Spinal cord (tissue), 10 donors: ENCODE data around the gene AKIRIN1. TPM values are rescaled to one million over a fixed set of nuclear protein-coding genes. Genes with fewer than 3 reads are reported as not detected.
A peak's percentile ranks its signal among the peaks of the same experiment; 100 is the strongest.
"Not testable (repeated sequence)": the region's sequence is repeated elsewhere in the genome, so short reads cannot be mapped to it uniquely, and the experiment has no call there.

Experiments used
- DNase-seq, 6 donors: peaks; one replicate each; pipeline versions ENCODE4 v3.0.0 to v3.0.0-alpha.2; 2013 to 2015; ENCODE audit warnings: low spot score in 6 of 6, low read depth in 4 of 6
- H3K27ac ChIP-seq: one replicate; pipeline ENCODE4 v1.5.1; 2013; ENCODE audit warnings: low read depth, low read length, control low read depth
- H3K27me3 ChIP-seq: one replicate; pipeline ENCODE4 v1.6.1; 2013; ENCODE audit warnings: low read length; ENCODE audit not compliant: control insufficient read depth, insufficient read depth
- H3K36me3 ChIP-seq: one replicate; pipeline ENCODE4 v1.6.1; 2013; ENCODE audit warnings: low read length; ENCODE audit not compliant: control insufficient read depth, insufficient read depth
- H3K4me1 ChIP-seq: one replicate; pipeline ENCODE4 v1.6.1; 2013; ENCODE audit warnings: low read length; ENCODE audit not compliant: control insufficient read depth, insufficient read depth
- H3K4me3 ChIP-seq: one replicate; pipeline ENCODE4 v1.5.1; 2013; ENCODE audit warnings: low read depth, low read length, control low read depth
- H3K9me3 ChIP-seq: one replicate; pipeline ENCODE4 v1.6.1; 2013; ENCODE audit warnings: low read length; ENCODE audit not compliant: control insufficient read depth, insufficient read depth
- WGBS: methylation state at CpG from one replicate; pipeline ENCODE4 v1.1.5; 2013; ENCODE audit warnings: missing lambda C conversion rate; ENCODE audit not compliant: insufficient coverage; 5-methylcytosine and 5-hydroxymethylcytosine counted together
- polyA plus RNA-seq, 2 donors: library from polyadenylated mRNA; unstranded; fragments of 120-200 nt; gene quantifications; one replicate each; pipeline ENCODE4 v1.2.1, GENCODE V29; 2013; ENCODE audit not compliant: insufficient read length in 2 of 2
- total RNA-seq, 2 donors: library from RNA; depleted of rRNA in 1 of 2; stranded (reverse); fragments of 120-200 nt in 1 of 2; fragments of >200 nt in 1 of 2; gene quantifications; one replicate each; pipeline versions ENCODE4 v1.2.3 to v1.2.4, GENCODE V29; 2013 to 2014
- donor health status: healthy.

AKIRIN1 gene
- total and polyA plus RNA-seq, 4 donors = 48.5 to 108 (median 79.6) TPM

DNA sequence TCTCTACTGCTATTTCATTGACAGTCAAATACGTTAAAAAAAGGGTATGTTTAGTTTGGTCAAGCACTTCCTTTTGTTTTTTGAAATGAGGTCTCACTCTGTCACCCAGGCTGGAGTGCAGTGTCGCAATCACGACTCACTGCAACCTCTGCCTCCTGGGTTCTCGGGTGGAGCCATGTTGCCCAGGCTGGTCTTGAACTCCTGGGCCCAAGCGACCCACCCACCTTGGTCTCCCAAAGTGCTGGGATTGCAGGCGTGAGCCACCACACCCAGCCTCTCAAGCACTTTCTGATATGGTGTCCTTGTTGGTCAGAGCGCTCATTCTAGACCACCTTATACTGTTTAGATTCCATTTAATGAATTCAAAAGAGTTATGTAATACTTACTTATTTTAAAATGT is 28.5 kb upstream of the AKIRIN1 start:
- no peak for DNase-seq
- no peak overlapping the region for H3K4me3 ChIP-seq

DNA sequence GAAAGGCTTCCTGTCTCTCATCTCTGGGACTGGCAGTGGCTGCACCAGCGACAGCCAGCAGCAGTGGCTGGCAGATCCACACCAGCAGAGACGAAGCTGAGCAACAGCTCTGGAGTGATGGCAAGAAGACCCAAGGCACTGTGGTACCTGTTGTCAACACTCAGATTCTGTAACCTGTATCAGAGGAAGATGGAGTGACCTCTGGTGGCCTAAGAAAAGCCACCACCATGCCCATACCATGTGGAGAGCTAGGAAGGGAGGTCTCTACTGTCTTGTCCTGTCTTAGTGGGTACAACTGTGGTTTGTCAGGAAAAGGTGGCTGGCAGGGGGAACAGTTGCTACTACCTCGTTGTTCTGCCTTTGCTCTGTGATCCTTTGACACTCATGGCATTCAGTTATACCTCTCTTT is 26.9 kb upstream of the AKIRIN1 start:
- Histone ChIP-seq H3K27ac (no peak overlapping the region), H3K9me3 (no peaks in the 10 kb centered on the region), H3K4me3 (no peak overlapping the region), H3K36me3 (no peaks in the 10 kb centered on the region), H3K27me3 (no peaks in the 10 kb centered on the region), H3K4me1 (no peaks in the 10 kb centered on the region)
- 79% methylated on average over 3 of the region's 3 CpGs for WGBS
- DNase-seq = no peak

More for the DNA sequence above, 28.5 kb upstream of the AKIRIN1 start:
- Histone ChIP-seq H3K4me1 (no peaks in the 10 kb centered on the region), H3K27me3 (no peaks in the 10 kb centered on the region), H3K27ac (no peak overlapping the region), H3K36me3 (no peaks in the 10 kb centered on the region), H3K9me3 (no peaks in the 10 kb centered on the region)
- WGBS = 82% methylated on average over 6 of the region's 7 CpGs

DNA sequence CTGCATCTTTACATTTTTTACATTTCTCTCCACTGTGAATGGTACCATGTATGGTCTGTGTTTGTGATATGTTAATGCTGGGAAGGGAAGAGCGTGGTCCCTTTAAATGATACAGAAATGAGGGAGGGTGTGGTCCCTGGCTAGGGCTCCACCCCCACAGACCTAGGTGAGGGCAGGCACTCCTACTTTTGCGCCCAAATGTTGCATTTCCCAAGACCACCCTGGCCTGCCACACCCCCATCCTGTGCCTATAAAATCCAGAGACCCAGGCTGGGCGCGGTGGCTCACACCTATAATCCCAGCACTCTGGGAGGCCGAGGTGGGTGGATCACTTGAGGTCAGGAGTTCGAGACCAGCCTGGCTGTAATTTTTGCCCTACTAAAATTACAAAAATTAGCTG is 17.9 kb upstream of the AKIRIN1 start:
- H3K9me3 ChIP-seq, DNase-seq, H3K4me3 ChIP-seq, H3K27me3 ChIP-seq, H3K27ac ChIP-seq, H3K4me1 ChIP-seq, H3K36me3 ChIP-seq: not testable (repeated sequence)
- WGBS = 70% methylated on average over 1 of the region's 6 CpGs

DNA sequence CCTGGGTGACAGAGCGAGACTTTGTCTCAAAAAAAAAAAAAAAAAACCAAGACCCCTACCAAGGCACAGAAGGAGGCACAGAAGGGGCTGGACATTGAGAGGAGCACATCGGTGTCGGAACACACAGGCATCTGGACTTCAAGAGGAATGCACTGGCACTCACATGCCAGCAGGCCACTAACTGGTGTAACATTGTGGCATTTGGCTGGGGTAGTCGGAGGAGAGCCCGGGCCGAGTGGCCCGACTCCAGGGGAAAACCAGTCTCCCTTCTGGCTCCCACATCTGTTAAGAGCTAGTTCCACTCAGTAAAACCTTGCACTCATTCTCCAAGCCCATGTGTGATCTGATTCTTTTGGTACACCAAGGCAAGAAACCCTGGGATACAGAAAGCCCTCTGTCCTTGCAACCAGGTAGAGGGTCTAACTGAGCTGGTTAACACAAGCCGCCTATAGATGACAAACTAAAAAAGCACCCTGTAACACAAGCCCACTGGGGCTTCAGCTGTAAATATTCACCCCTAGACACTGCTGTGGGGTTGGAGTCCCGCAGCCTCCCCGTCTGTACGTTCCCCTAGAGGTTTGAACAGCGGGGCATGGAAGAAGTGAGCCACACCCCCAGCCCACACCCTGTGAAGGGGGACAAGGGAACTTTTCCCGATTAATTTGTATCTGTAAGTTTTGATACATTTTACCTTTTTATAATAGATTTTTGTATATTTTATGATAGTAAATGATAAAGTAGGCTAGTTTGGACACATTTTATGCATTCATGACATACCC is 17.2 kb upstream of the AKIRIN1 start:
- DNase-seq = no peak
- no peaks in the 10 kb centered on the region for H3K27me3 ChIP-seq
- 75% methylated on average over 6 of the region's 13 CpGs for WGBS

DNA sequence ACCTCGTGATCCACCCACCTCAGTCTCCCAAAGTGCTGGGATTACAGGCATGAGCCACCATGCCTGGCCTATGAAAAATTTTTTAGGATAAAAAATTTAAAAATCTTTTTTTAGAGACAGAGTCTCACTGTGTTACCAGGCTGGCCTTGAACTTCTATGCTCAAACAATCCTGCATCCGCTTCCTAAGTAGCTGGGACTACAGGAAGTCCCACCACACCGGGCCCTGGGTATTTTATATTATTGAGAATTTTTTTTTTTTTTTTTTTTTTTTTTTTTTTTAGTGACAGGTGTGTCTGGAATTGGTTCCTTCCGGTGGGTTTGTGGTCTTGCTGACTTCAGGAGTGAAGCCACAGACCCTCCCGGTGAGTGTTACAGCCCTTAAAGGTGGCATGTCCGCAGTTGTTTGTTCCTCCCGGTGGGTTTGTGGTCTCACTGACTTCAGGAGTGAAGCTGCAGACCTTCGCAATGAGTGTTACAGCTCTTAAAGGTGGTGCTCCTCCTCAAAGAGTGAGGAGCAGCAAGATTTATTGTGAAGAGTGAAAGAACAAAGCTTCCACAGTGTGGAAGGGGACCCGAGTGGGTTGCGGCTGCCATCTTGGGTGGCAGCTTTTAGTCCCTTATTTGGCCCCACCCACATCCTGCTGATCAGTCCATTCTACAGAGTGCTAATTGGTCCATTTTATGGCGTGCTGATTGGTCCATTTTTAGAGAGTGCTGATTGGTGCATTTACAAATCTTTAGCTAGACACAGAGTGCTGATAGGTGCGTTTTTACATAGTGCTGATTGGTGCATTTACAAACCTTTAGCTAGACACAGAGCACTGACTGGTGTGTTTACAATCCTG is 13.5 kb upstream of the AKIRIN1 start:
- DNase-seq, H3K9me3 ChIP-seq, H3K36me3 ChIP-seq, H3K27me3 ChIP-seq, H3K27ac ChIP-seq, H3K4me3 ChIP-seq, H3K4me1 ChIP-seq: not testable (repeated sequence)
- WGBS = 97% methylated on average over 7 of the region's 12 CpGs

More for the DNA sequence above, 17.2 kb upstream of the AKIRIN1 start:
- Histone ChIP-seq H3K4me3 (no peak overlapping the region), H3K4me1 (no peaks in the 10 kb centered on the region), H3K9me3 (peaks cover 2% of the 10 kb centered on the region), H3K36me3 (no peaks in the 10 kb centered on the region), H3K27ac (no peak overlapping the region)

DNA sequence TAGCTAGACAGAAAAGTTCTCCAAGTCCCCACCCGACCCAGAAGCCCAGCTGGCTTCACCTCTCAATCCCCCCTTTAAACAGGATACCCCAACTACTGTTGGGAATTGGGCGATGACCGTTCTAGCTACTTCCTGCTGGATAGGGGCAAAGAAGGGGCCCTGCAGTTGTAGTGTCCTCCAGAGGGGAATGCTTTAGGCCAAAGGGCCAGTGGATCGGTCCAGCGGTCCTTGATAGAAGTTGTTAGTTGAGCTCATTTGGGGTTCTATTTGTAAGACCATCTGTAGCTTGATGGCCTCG is 12.9 kb upstream of the AKIRIN1 start:
- H3K9me3 ChIP-seq, H3K4me3 ChIP-seq, H3K27me3 ChIP-seq, H3K36me3 ChIP-seq, H3K27ac ChIP-seq, H3K4me1 ChIP-seq, DNase-seq: not testable (repeated sequence)
- 100% methylated on average over 1 of the region's 6 CpGs for WGBS

DNA sequence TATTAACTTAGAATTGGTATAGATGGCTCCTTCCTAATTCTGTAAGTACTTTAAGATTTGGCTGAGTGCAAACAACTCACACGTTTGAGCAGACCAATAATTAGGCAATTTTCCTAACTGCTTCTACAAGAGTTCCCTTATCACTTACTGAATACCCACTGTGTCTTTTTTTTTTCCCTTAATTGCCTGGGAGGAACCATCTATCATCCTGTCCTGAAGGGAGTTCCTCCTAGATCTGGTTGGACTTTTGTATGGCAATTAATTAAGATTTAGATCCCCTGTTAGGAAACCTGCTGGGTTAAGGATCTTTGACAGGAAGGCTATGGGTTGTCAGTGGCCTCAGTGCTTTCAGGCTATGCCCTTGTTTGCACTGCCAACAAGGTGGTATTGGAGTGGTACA is 11.7 kb upstream of the AKIRIN1 start:
- not testable (repeated sequence) for H3K27ac ChIP-seq, H3K4me3 ChIP-seq, H3K4me1 ChIP-seq, H3K9me3 ChIP-seq, H3K27me3 ChIP-seq, H3K36me3 ChIP-seq, DNase-seq
- no CpG with 5 or more reads among the region's 1 CpG for WGBS

DNA sequence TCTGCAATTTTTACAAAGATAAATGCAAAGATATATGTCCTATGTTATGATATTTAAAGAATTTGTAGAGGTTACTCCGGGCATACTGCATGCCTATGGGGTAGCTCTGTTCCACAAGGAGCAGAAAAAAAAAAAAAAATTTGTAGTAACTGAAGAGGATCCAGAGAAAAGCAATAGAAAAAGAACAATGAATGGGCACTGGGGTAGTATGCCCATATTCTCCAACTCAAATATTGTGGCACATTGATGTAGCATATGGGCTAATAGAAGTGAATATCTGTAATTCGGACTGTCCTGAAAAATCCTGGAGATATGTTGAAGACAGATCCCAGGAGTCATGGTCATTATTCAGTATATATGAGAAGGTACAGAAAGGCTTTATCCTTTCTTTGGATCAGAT is 1.1 kb upstream of the AKIRIN1 start:
- H3K27me3 ChIP-seq = no peaks in the 10 kb centered on the region
- no peak overlapping the region for H3K4me3 ChIP-seq
- no peaks in the 10 kb centered on the region for H3K9me3 ChIP-seq
- peaks cover 4% of the 10 kb centered on the region for H3K4me1 ChIP-seq
- H3K27ac ChIP-seq = peak overlapping the region; percentile 84
- 83% methylated on average over 1 of the region's 2 CpGs for WGBS
- DNase-seq = no peak
- peaks cover 16% of the 10 kb centered on the region for H3K36me3 ChIP-seq

DNA sequence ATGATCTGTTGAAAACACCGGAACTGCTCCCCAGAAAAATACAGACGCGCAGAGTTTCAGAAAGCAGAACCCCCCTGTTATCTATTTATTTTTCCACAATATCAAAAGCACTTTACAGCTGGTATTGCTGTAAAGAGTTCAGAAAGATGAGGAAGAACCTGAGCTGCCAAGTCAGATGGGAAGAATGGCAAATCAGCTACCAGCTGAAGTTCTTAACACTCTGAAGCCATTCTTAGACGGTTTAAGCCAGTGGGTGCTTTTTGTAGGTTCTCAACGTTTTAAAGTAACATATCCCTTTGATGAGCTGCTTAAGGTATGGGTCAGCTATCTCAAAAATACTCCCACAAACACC is 714 bp upstream of the AKIRIN1 start:
- Histone ChIP-seq H3K4me3 (peak overlapping the region; percentile 61), H3K9me3 (no peaks in the 10 kb centered on the region), H3K27me3 (no peaks in the 10 kb centered on the region), H3K4me1 (peaks cover 4% of the 10 kb centered on the region), H3K27ac (peak overlapping the region; percentile 84), H3K36me3 (peaks cover 17% of the 10 kb centered on the region)
- no CpG with 5 or more reads among the region's 5 CpGs for WGBS
- peak in 2 of 6 donors; percentile 2 to 55 for DNase-seq
